Spleen (tissue), 7 donors: Measurements from ENCODE around the gene SOX13.

Source experiments
- POLR2A ChIP-seq, 3 donors: fragments of 450-650 bp; IDR thresholded peaks; one replicate each; pipeline ENCODE4 v1.5.1; 2017; ENCODE audit warnings: antibody characterized with exemption in 3 of 3, mild to moderate bottlenecking in 1 of 3
- POLR2AphosphoS5 ChIP-seq, 3 donors: sonication (generic); formaldehyde crosslinking; IDR thresholded peaks; one replicate each; pipeline ENCODE4 v1.5.1; 2017; ENCODE audit warnings: antibody characterized with exemption in 3 of 3
- TF ChIP-seq, protein P1 (sequence below), 11 experiments: fragments of 200-600 bp in 7 of 11; fragments of 450-650 bp in 4 of 11; sonication (generic) in 4 of 11; IDR thresholded peaks in 8 of 11; conservative IDR thresholded peaks in 3 of 11; 1 replicate in 7 of 11; 2 replicates in 4 of 11; pipeline versions ENCODE4 v1.4.0 to v1.8.0; 2016 to 2021; ENCODE audit warnings: antibody characterized with exemption in 11 of 11, inconsistent platforms in 4 of 11, mild to moderate bottlenecking in 1 of 11
- donor health status: DM: no; HTN: no; CAD: no; lungs with moderate emphysema.
- donor health status: DM: no; HTN: no; CAD: no.
- donor health status: DM: no; HTN: no; CAD: no.

- TF ChIP-seq POLR2A (IDR thresholded peaks at IDR 0.05) (no peak), POLR2AphosphoS5 (IDR thresholded peaks at IDR 0.05) (no peak)
- TF ChIP-seq, protein P1, sequence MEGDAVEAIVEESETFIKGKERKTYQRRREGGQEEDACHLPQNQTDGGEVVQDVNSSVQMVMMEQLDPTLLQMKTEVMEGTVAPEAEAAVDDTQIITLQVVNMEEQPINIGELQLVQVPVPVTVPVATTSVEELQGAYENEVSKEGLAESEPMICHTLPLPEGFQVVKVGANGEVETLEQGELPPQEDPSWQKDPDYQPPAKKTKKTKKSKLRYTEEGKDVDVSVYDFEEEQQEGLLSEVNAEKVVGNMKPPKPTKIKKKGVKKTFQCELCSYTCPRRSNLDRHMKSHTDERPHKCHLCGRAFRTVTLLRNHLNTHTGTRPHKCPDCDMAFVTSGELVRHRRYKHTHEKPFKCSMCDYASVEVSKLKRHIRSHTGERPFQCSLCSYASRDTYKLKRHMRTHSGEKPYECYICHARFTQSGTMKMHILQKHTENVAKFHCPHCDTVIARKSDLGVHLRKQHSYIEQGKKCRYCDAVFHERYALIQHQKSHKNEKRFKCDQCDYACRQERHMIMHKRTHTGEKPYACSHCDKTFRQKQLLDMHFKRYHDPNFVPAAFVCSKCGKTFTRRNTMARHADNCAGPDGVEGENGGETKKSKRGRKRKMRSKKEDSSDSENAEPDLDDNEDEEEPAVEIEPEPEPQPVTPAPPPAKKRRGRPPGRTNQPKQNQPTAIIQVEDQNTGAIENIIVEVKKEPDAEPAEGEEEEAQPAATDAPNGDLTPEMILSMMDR (IDR thresholded peaks at IDR 0.05 in 8 of 11, conservative IDR thresholded peaks at IDR 0.05 in 3 of 11) = no peak
Observed at GRCh38 chr1:204053893-204054292, 19.0 kb upstream of the SOX13 start.
